C4-2B (cell line): Measurements from ENCODE around the gene FRS3.

ENCODE experiments used
- H3K27ac ChIP-seq: fragments of 450-650 bp; 2 replicates; pipeline ENCODE4 v1.5.1; 2017
- CTCF ChIP-seq: fragments of 450-650 bp; conservative IDR thresholded peaks from 2 replicates; pipeline ENCODE4 v1.5.1; 2017; ENCODE audit warnings: mild to moderate bottlenecking
- ZFX ChIP-seq: fragments of 450-650 bp; IDR thresholded peaks from 2 replicates; pipeline ENCODE4 v1.6.1; 2017

Gene FRS3

DNA sequence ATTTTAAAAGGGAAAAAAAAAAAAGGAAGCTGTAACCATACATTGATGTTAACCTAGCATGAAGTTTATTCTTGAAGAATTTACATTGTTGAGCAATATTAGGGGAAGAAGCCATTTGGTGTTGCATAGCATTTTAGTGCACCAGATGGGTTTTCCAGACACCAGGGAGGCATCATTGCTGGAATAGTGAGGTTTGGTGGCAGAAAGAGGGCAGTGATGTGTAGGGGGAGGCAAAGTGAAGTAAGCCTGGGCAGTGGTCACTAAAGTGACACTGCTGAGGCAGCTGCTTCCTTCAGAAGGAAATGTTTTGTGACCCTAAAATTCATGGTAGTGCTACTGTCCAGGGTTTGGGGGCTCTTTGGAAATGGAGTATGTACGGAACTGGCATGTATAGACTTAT lies 10.3 kb upstream of the FRS3 start:
- no peak for TF ChIP-seq CTCF
- TF ChIP-seq ZFX, result no peak
- H3K27ac ChIP-seq, result no peak overlapping the region

- TF ChIP-seq CTCF (no peak), ZFX (no peak)
- H3K27ac ChIP-seq, result no peak overlapping the region
Measured at GRCh38 chr6:41789390-41789724, 9.7 kb upstream of the FRS3 start.

GRCh38 chr6:41787219-41787917 lies 7.7 kb upstream of the FRS3 start, which contains the start of gene TOMM6:
TOMM6 (plus strand) TSS chr6:41787694; CDS start chr6:41787698, 4 bp downstream.
- peak within 1 kb of the TSS; percentile 92 for H3K27ac ChIP-seq
- TF ChIP-seq ZFX (peak; percentile 58), CTCF (peak; percentile 90)

DNA sequence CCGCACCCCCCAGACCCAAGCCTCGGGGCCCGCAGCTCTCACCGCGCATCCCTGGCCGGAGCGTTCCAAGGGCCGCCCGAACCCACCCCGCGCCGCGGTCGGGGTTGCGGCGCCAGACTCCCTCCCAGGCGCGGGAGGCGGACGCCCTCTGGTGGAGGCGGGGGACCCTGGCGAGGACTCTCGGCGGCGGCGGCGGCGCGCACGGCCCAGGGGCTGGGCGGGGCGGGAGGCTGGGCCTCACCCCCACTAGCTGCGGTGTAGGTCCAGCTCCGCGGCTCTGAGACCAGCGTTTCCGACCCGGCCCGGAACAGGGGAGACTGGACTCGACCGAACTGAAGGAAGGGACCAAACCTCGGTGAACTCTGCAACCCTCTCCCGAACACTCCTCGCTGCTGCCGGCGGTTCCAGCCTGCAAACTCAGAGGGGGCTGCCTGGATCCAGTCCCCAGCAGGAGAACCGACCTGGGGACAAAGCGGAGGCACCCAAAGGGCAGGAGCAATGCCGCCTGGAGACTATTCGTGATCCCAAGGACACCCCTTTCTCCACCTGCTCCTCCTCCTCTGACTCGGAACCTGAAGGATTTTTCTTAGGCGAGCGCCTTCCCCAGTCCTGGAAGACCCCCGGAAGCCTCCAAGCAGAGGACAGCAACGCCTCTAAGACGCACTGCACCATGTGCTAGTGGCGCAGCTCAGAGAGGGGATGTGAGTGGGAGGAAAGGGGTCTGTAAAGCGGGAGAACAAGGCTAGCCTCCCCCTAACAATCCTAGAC lies 6.9 kb upstream of the FRS3 start:
- H3K27ac ChIP-seq, result peak overlapping the region; percentile 92
- no peak for TF ChIP-seq ZFX
- peak; percentile 81 for TF ChIP-seq CTCF

DNA sequence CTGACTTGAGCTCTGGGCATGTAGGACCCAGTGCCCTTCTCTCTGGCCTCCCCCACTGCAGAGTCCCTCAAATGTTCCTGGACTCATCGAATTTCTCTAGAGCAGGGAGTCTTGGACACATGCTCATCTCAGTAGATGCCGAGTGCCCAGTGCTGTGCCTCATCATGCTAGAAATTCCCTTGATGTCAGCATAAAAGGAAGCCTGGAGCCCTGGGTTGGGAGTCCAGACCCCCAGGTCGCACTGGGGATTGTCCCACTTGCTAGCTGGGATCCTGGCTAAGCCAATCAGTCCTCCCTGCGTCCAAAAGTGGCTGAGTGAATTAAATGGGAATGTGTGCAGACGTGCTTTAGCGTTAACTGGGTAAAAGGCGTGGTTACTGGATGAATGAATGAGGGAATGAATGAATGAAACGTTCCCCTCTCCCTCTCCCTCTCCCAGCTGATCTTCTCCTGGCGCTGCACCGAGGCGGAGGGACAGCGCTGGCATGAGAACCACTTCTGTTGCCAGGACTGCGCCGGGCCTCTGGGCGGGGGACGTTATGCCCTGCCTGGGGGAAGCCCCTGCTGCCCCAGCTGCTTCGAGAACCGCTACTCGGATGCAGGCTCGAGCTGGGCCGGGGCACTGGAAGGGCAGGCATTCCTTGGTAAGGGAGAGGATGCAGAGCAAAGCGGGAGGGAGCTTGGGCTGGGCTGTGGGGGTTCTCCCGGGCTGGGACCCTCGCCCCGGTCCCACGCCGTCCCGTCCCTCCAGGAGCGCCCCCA lies 6.2 kb upstream of the FRS3 start:
- peak overlapping the region; percentile 92 for H3K27ac ChIP-seq
- no peak for TF ChIP-seq CTCF
- TF ChIP-seq ZFX, result no peak

DNA sequence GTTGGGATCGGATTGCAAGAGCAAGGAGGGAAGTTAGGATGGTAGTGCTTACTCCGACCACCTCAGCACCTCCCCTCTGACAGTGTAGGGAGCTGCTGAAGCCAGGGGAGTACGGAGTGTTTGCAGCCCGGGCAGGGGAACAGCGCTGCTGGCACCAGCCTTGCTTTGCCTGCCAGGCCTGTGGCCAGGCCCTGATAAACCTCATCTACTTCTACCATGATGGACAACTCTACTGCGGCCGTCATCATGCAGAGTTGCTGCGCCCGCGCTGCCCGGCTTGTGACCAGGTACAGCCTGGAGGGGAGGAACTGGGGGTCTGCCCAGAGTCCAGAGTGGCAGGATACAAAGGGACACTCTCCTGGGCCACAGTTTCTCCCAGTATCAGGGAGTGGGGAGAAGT lies 5.6 kb upstream of the FRS3 start:
- TF ChIP-seq ZFX (no peak), CTCF (no peak)
- peak overlapping the region; percentile 92 for H3K27ac ChIP-seq
